Measurements from ENCODE around the gene CDCA4.

CDCA4 gene

DNA sequence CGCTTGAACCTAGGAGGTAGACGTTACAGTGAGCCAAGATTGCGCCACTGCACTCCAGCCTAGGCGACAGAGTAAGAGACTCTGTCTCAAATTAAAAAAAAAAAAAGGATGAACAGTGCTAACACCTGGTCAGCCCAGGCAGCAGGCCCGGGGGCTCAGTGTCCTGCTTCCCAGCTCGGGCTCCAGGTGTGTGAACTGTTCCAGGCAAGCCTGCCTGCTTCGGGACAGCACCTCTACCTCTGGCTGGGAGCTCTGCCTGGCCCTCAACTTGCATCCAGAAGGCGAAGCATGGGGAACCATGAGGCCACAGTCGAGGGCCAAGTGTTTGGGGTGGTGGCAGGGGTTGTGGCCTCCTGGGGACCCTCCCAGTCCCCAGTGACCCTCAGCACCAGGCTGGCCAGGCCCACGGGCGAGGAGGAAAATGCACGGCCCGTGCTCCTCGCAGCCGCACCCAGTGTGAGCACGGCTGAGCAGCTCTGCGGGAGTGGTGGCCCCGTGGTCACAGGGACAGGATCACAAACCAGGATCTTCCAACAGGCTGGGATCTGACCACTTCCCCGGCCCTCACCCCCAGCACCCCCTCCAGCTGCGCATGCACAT, 15.5 kb downstream of the CDCA4 start:
- Histone ChIP-seq H3K4me3 (ENCODE audit: low read length) (no peak overlapping the region), H3K79me2 (ENCODE audit: control insufficient read depth, low read length) (peaks cover 28% of the 10 kb centered on the region)

DNA sequence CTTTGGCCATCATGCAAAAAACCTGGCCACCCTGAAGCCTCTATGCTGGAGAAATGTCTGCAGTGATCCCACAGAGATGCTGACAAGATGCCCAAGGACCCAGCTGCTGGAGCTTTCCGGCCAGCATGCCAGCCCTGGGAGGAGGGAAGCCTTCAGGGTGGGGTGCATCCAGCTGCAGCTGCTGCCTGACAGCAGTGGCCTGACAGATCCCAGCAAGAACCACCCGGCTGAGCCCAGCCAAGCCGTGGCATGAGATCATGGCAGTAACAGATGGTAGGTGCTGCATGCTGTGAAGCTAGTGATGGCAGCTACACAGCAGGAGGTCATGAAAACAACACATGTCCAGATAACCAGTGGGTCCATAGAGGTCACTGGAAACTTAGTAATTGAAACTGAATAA, 21.5 kb downstream of the CDCA4 start:
- no peaks in the 10 kb centered on the region for H3K79me2 ChIP-seq (ENCODE audit: control insufficient read depth, low read length)
- H3K4me3 ChIP-seq (ENCODE audit: low read length) = no peak overlapping the region

More for the DNA sequence above, 15.5 kb downstream of the CDCA4 start:
- Histone ChIP-seq H4K20me1 (ENCODE audit: control insufficient read depth, insufficient read depth, low read depth, low read length) (0 out of 2 replicates have a peak, but pooled peaks cover 9% of the 10 kb centered on the region), H3F3A (ENCODE audit: control insufficient read depth, insufficient read depth) (no peaks in the 10 kb centered on the region), H3K9me3 (ENCODE audit: control insufficient read depth, insufficient read depth, low read length) (no peaks in the 10 kb centered on the region), H3K27ac (ENCODE audit: low read depth, low read length) (no peak overlapping the region), H3K36me3 (ENCODE audit: control insufficient read depth, low read length) (peaks cover 40% of the 10 kb centered on the region), H3K4me2 (ENCODE audit: low read length) (no peak overlapping the region), H3K9me2 (replicated peaks; ENCODE audit: control insufficient read depth, low read length) (no peaks in the 10 kb centered on the region), H3K4me1 (ENCODE audit: control insufficient read depth, low read length) (no peaks in the 10 kb centered on the region), H3K27me3 (ENCODE audit: control insufficient read depth, low read length) (no peaks in the 10 kb centered on the region)
- no peak for TF ChIP-seq EZH2phosphoT487 (IDR thresholded peaks at IDR 0.05; ENCODE audit: borderline replicate concordance, low read length)
- TF ChIP-seq, protein P1, sequence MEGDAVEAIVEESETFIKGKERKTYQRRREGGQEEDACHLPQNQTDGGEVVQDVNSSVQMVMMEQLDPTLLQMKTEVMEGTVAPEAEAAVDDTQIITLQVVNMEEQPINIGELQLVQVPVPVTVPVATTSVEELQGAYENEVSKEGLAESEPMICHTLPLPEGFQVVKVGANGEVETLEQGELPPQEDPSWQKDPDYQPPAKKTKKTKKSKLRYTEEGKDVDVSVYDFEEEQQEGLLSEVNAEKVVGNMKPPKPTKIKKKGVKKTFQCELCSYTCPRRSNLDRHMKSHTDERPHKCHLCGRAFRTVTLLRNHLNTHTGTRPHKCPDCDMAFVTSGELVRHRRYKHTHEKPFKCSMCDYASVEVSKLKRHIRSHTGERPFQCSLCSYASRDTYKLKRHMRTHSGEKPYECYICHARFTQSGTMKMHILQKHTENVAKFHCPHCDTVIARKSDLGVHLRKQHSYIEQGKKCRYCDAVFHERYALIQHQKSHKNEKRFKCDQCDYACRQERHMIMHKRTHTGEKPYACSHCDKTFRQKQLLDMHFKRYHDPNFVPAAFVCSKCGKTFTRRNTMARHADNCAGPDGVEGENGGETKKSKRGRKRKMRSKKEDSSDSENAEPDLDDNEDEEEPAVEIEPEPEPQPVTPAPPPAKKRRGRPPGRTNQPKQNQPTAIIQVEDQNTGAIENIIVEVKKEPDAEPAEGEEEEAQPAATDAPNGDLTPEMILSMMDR (IDR thresholded peaks at IDR 0.05; ENCODE audit: low read depth, low read length, poor library complexity, severe bottlenecking) = no peak

GRCh38 chr14:104998801-104999200, 22.1 kb downstream of the CDCA4 start:
- H3K36me3 ChIP-seq (ENCODE audit: control insufficient read depth, low read length) = peaks cover 10% of the 10 kb centered on the region
- no peak for TF ChIP-seq EZH2phosphoT487 (IDR thresholded peaks at IDR 0.05; ENCODE audit: borderline replicate concordance, low read length)
- TF ChIP-seq, protein P1 (IDR thresholded peaks at IDR 0.05; ENCODE audit: low read depth, low read length, poor library complexity, severe bottlenecking) = no peak
- H3K79me2 ChIP-seq (ENCODE audit: control insufficient read depth, low read length) = no peaks in the 10 kb centered on the region
- no peaks in the 10 kb centered on the region for H3K9me3 ChIP-seq (ENCODE audit: control insufficient read depth, insufficient read depth, low read length)
- no peaks in the 10 kb centered on the region for H3K9me2 ChIP-seq (replicated peaks; ENCODE audit: control insufficient read depth, low read length)
- 0 out of 2 replicates have a peak, but pooled peaks cover 5% of the 10 kb centered on the region for H3F3A ChIP-seq (ENCODE audit: control insufficient read depth, insufficient read depth)
- H3K4me2 ChIP-seq (ENCODE audit: low read length) = no peak overlapping the region
- H3K4me1 ChIP-seq (ENCODE audit: control insufficient read depth, low read length) = no peaks in the 10 kb centered on the region
- H3K4me3 ChIP-seq (ENCODE audit: low read length) = no peak overlapping the region
- no peak overlapping the region for H3K27ac ChIP-seq (ENCODE audit: low read depth, low read length)
- no peaks in the 10 kb centered on the region for H3K27me3 ChIP-seq (ENCODE audit: control insufficient read depth, low read length)
- peaks cover 6% of the 10 kb centered on the region; the same call in 1 of the 2 replicates for H4K20me1 ChIP-seq (ENCODE audit: control insufficient read depth, insufficient read depth, low read depth, low read length)

More for the DNA sequence above, 21.5 kb downstream of the CDCA4 start:
- Histone ChIP-seq H3K27me3 (ENCODE audit: control insufficient read depth, low read length) (no peaks in the 10 kb centered on the region), H3K4me1 (ENCODE audit: control insufficient read depth, low read length) (no peaks in the 10 kb centered on the region), H3K27ac (ENCODE audit: low read depth, low read length) (no peak overlapping the region), H3F3A (ENCODE audit: control insufficient read depth, insufficient read depth) (0 out of 2 replicates have a peak, but pooled peaks cover 5% of the 10 kb centered on the region), H4K20me1 (ENCODE audit: control insufficient read depth, insufficient read depth, low read depth, low read length) (peaks cover 6% of the 10 kb centered on the region; the same call in 1 of the 2 replicates), H3K36me3 (ENCODE audit: control insufficient read depth, low read length) (peaks cover 10% of the 10 kb centered on the region), H3K9me3 (ENCODE audit: control insufficient read depth, insufficient read depth, low read length) (no peaks in the 10 kb centered on the region), H3K4me2 (ENCODE audit: low read length) (no peak overlapping the region), H3K9me2 (replicated peaks; ENCODE audit: control insufficient read depth, low read length) (no peaks in the 10 kb centered on the region)
- no peak for TF ChIP-seq EZH2phosphoT487 (IDR thresholded peaks at IDR 0.05; ENCODE audit: borderline replicate concordance, low read length)
- TF ChIP-seq, protein P1 (IDR thresholded peaks at IDR 0.05; ENCODE audit: low read depth, low read length, poor library complexity, severe bottlenecking) = no peak
